ENCODE measurements around the gene PYGB. TPM values are rescaled to one million over a fixed set of nuclear protein-coding genes. Genes with fewer than 3 reads are reported as not detected.

The PYGB gene
- total RNA-seq, 6 donors from 2014 or later: 59.4 to 128 (median 98.4) TPM

DNA sequence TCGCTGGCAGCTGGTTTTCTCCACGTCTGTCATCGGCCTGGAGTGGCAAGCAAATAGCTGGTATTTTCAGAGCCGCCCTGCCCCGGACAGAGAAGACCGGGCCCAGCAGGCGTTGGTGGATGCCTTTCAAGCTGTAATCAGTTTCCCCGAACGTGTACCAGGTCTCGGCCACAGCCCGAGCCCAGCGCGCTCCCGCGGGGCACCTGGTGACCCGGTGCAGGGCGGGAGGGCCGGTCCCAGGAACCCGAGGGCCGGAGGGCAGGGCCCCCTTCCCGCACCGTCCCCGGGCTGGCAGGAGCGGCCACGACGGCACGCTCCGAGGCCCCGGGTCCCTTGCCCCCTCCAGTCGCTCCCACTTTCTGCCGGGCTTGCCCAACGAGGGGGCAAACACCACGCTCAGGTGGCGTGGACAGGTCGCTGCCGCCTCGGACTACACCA lies 348 bp upstream of the PYGB start:
- H3K4me3 ChIP-seq: peak overlapping the region; percentile 66 to 98 (median 82)
- DNase-seq (peak in 1 of 2 donors; percentile 53), ATAC-seq (ENCODE audit: low FRiP score in 2 of 2) (peak; percentile 56 to 87)
- no peaks in the 10 kb centered on the region for H3K9me3 ChIP-seq
- H3K27ac ChIP-seq: peak overlapping the region; percentile 86 to 93 (median 90)
- whole genome bisulfite sequencing, 2 donors: no CpG with 5 or more reads among the region's 37 CpGs
- peaks cover 10 to 49% (median 27%) of the 10 kb centered on the region in 4 donors for H3K4me1 ChIP-seq
- H3K36me3 ChIP-seq: no peaks in the 10 kb centered on the region
- TF ChIP-seq POLR2AphosphoS5 (IDR thresholded peaks at IDR 0.05) (no peak), POLR2A (IDR thresholded peaks at IDR 0.05) (peak in 2 of 4 donors; percentile 61 to 64), EP300 (IDR thresholded peaks at IDR 0.05) (no peak)
- TF ChIP-seq, protein P1, sequence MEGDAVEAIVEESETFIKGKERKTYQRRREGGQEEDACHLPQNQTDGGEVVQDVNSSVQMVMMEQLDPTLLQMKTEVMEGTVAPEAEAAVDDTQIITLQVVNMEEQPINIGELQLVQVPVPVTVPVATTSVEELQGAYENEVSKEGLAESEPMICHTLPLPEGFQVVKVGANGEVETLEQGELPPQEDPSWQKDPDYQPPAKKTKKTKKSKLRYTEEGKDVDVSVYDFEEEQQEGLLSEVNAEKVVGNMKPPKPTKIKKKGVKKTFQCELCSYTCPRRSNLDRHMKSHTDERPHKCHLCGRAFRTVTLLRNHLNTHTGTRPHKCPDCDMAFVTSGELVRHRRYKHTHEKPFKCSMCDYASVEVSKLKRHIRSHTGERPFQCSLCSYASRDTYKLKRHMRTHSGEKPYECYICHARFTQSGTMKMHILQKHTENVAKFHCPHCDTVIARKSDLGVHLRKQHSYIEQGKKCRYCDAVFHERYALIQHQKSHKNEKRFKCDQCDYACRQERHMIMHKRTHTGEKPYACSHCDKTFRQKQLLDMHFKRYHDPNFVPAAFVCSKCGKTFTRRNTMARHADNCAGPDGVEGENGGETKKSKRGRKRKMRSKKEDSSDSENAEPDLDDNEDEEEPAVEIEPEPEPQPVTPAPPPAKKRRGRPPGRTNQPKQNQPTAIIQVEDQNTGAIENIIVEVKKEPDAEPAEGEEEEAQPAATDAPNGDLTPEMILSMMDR (IDR thresholded peaks at IDR 0.05): no peak
- no peaks in the 10 kb centered on the region for H3K27me3 ChIP-seq

DNA sequence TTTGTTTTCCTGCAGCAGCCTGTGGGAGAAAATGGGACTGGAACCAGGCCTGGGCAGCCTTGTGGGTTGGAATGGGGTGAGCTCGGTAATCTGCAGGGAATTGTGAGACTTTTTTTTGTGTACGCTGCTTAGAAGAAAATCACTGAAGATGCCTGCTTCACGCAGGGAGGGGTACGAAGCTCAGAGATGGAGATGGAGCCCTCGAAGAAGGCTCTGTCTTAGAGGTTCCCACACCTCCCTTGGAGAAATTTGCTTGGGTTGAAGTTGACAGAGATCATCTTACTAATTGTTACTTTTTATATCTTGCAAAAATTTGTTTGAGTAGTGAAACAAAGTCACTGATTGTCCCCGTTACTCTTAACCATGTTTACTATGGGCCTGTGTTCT lies 894 bp downstream of the PYGB start:
- peaks cover 13 to 57% (median 27%) of the 10 kb centered on the region in 4 donors for H3K4me1 ChIP-seq
- no peaks in the 10 kb centered on the region for H3K27me3 ChIP-seq
- peak overlapping the region; percentile 66 to 98 (median 88) for H3K4me3 ChIP-seq
- no peak for ATAC-seq (ENCODE audit: low FRiP score in 2 of 2)
- H3K9me3 ChIP-seq: no peaks in the 10 kb centered on the region
- 12 to 14% methylated on average over 6 of the region's 6 CpGs for WGBS, 2 donors
- no peak for DNase-seq
- no peaks in the 10 kb centered on the region for H3K36me3 ChIP-seq
- TF ChIP-seq POLR2AphosphoS5 (IDR thresholded peaks at IDR 0.05): no peak
- TF ChIP-seq, protein P1 (IDR thresholded peaks at IDR 0.05): no peak
- TF ChIP-seq EP300 (IDR thresholded peaks at IDR 0.05): no peak
- no peak for TF ChIP-seq POLR2A (IDR thresholded peaks at IDR 0.05)
- H3K27ac ChIP-seq: peak overlapping the region; percentile 86 to 93 (median 90)

DNA sequence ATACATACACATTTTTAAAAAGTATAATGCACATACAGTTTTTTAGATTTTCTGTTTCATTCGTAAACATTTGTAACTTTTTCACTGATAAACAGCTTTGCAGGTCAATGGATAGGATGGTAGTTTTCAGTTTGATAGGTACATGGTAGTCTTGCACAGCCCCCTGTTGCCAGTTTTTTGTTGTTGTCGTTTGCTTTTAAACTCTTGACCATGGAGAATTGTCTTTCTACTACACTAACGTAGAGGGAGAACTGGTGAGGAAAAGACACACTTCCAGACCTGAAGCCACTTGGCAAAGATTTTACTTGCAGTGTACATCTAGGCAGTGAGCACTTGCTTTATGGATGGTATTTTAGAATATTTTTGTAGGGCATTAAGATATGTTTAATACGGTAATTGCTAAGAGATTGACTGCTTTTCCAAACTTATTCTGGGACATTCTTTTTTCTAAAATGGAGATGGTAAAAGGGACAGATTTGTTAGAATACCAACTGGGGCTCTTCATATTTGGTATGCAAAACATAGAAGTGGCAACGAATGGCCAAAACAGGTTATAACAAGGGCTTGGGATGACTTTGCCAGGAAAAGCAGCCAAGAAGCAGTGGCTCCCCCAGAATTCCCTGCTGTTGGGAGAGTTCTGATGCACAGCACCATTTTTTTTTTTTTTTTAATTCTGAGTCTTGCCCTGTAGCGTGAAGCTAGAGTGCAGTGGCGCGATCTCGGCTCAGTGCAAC lies 1.5 kb downstream of the PYGB start:
- peaks cover 13 to 57% (median 27%) of the 10 kb centered on the region in 4 donors for H3K4me1 ChIP-seq
- H3K27ac ChIP-seq: peak overlapping the region in 1 of 4 donors; percentile 6
- 64 to 70% methylated on average over 9 of the region's 9 CpGs for WGBS, 2 donors
- H3K27me3 ChIP-seq: no peaks in the 10 kb centered on the region
- H3K4me3 ChIP-seq: peak overlapping the region in 3 of 4 donors; percentile 66 to 98 (median 98)
- no peaks in the 10 kb centered on the region for H3K9me3 ChIP-seq
- no peak for ATAC-seq (ENCODE audit: low FRiP score in 2 of 2)
- H3K36me3 ChIP-seq: no peaks in the 10 kb centered on the region
- TF ChIP-seq POLR2AphosphoS5 (IDR thresholded peaks at IDR 0.05) (no peak), POLR2A (IDR thresholded peaks at IDR 0.05) (no peak), EP300 (IDR thresholded peaks at IDR 0.05) (no peak)
- TF ChIP-seq, protein P1 (IDR thresholded peaks at IDR 0.05): no peak
- DNase-seq: no peak

DNA sequence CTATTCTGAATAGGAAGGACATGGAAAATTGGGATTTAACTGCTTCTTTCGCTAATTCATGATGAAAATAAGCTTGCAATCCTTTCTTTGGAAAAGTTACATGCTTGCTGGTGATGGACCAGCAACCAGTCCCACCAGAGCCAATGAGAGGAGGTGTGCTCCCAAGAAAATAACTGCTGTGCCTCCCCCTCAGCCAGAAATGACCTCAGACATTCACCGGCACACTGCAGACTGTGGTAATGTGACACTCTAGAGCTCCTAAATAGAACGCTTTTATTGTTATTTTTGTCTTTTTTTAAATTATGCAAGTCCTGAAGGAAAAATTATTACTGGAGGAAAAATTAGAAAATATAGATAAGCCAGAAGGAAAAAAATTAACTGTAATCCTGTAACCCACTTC lies 2.6 kb downstream of the PYGB start:
- no peak overlapping the region for H3K27ac ChIP-seq
- H3K27me3 ChIP-seq: no peaks in the 10 kb centered on the region
- no peak for ATAC-seq (ENCODE audit: low FRiP score in 2 of 2)
- H3K4me3 ChIP-seq: no peak overlapping the region
- WGBS, 2 donors: 91 to 93% methylated on average over 3 of the region's 3 CpGs
- peaks cover 13 to 64% (median 32%) of the 10 kb centered on the region in 4 donors for H3K4me1 ChIP-seq
- no peaks in the 10 kb centered on the region for H3K36me3 ChIP-seq
- DNase-seq: no peak
- no peaks in the 10 kb centered on the region for H3K9me3 ChIP-seq
- TF ChIP-seq POLR2A (IDR thresholded peaks at IDR 0.05): no peak
- TF ChIP-seq POLR2AphosphoS5 (IDR thresholded peaks at IDR 0.05): no peak

DNA sequence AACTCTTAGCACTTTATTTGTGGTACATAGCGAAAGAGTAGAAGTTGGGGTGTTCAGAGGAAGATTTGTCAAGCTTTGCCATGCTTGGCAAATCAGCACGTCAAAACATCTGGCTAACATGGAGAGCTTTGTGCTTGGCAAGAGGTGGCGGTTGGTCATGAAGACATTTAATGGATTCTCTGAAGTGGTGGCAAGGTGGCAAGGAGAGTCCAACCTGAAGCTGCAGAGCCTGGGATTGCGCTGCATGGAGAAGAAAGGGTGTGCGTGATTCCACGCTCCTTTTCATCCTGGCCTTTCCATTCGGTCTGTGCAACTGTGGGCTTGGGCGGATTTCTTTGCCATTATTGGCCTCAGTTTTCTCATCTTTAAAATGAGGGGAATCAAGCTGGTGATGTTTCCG lies 3.1 kb downstream of the PYGB start:
- no peak for DNase-seq
- Histone ChIP-seq H3K36me3 (no peaks in the 10 kb centered on the region), H3K9me3 (no peaks in the 10 kb centered on the region), H3K4me1 (peaks cover 17 to 69% (median 37%) of the 10 kb centered on the region in 4 donors), H3K4me3 (no peak overlapping the region), H3K27ac (no peak overlapping the region), H3K27me3 (no peaks in the 10 kb centered on the region)
- WGBS, 2 donors: 94 to 95% methylated on average over 9 of the region's 9 CpGs
- ATAC-seq (ENCODE audit: low FRiP score in 2 of 2): no peak
- TF ChIP-seq POLR2AphosphoS5 (IDR thresholded peaks at IDR 0.05): no peak
- TF ChIP-seq POLR2A (IDR thresholded peaks at IDR 0.05): no peak
- TF ChIP-seq, protein P1 (IDR thresholded peaks at IDR 0.05): no peak
- TF ChIP-seq EP300 (IDR thresholded peaks at IDR 0.05): no peak
